HepG2 (cell line): ENCODE data around the gene POLRMT. TPM values are rescaled to one million over a fixed set of nuclear protein-coding genes. Genes with fewer than 3 reads are reported as not detected.

Experiments
- BORCS8-MEF2B ChIP-seq: sonication (generic); formaldehyde crosslinking; IDR thresholded peaks from 2 replicates; pipeline ENCODE4 v1.8.0; 2022; ENCODE audit warnings: mild to moderate bottlenecking, missing genetic modification reagents
- ELF3 ChIP-seq: IDR thresholded peaks from 2 replicates; pipeline ENCODE4 v1.6.1; 2016; ENCODE audit warnings: missing genetic modification reagents, missing compliant biosample characterization
- KDM5B ChIP-seq: sonication (generic); formaldehyde crosslinking; IDR thresholded peaks from 2 replicates; pipeline ENCODE4 v1.4.0; 2020; ENCODE audit warnings: missing genetic modification reagents, mild to moderate bottlenecking, borderline replicate concordance
- MAZ ChIP-seq, 2 experiments: sonication (generic) in 1 of 2; formaldehyde crosslinking in 1 of 2; IDR thresholded peaks; 2 replicates each; pipeline versions ENCODE4 v1.5.0 to v1.6.1; 2012 to 2020; ENCODE audit warnings: low read depth in 2 of 2, mild to moderate bottlenecking in 2 of 2, borderline replicate concordance in 1 of 2, improper control_type of control experiment in 1 of 2, low read length in 1 of 2, missing genetic modification reagents in 1 of 2, moderate library complexity in 1 of 2
- MED8 ChIP-seq: sonication (generic); formaldehyde crosslinking; IDR thresholded peaks from 2 replicates; pipeline ENCODE4 v1.8.1; 2023; ENCODE audit warnings: mild to moderate bottlenecking, missing genetic modification reagents; ENCODE audit not compliant: insufficient replicate concordance
- NR2C2 ChIP-seq: sonication (generic); formaldehyde crosslinking; IDR thresholded peaks from 2 replicates; pipeline ENCODE4 v1.4.0; 2020; ENCODE audit warnings: missing genetic modification reagents, mild to moderate bottlenecking, moderate library complexity, borderline replicate concordance
- RFXAP ChIP-seq: sonication (generic); formaldehyde crosslinking; IDR thresholded peaks from 2 replicates; pipeline ENCODE4 v1.4.0; 2020; ENCODE audit warnings: missing genetic modification reagents, borderline replicate concordance
- ZFP82 ChIP-seq: sonication (generic); formaldehyde crosslinking; IDR thresholded peaks from 2 replicates; pipeline ENCODE4 v1.5.1; 2020; ENCODE audit warnings: mild to moderate bottlenecking, missing genetic modification reagents, borderline replicate concordance
- ZNF431 ChIP-seq: sonication (generic); formaldehyde crosslinking; IDR thresholded peaks from 2 replicates; pipeline ENCODE4 v1.9.0; 2022; ENCODE audit warnings: missing genetic modification reagents, low read depth, mild to moderate bottlenecking, borderline replicate concordance
- ZNF446 ChIP-seq: sonication (generic); formaldehyde crosslinking; IDR thresholded peaks from 2 replicates; pipeline ENCODE4 v1.5.0; 2020; ENCODE audit warnings: mild to moderate bottlenecking, missing genetic modification reagents
- ZNF850 ChIP-seq: sonication (generic); formaldehyde crosslinking; conservative IDR thresholded peaks from 2 replicates; pipeline ENCODE4 v1.9.0; 2021; ENCODE audit warnings: mild to moderate bottlenecking, missing genetic modification reagents
- polyA plus RNA-seq, 8 experiments: library from polyadenylated mRNA; depleted of rRNA in 3 of 8; stranded (reverse) in 7 of 8; unstranded in 1 of 8; fragments of >200 nt; fragmentation: Illumina TruSeq in 4 of 8; extraction: Trizol in 4 of 8; gene quantifications; 2 replicates each; pipeline versions ENCODE4 v1.2.1 to v1.2.3, GENCODE V29; 2011 to 2016; ENCODE audit warnings: low read depth in 4 of 8, missing spikeins in 1 of 8, mixed read lengths in 1 of 8; ENCODE audit not compliant: insufficient read depth in 1 of 8
- total RNA-seq, 5 experiments: library from RNA; depleted of rRNA; stranded (reverse); fragments of >200 nt; fragmentation: Illumina TruSeq; extraction: Trizol; gene quantifications; 2 replicates each; pipeline ENCODE4 v1.2.3, GENCODE V29; 2016; ENCODE audit warnings: low read depth in 1 of 5
- TF ChIP-seq, protein P1 (sequence below): sonication (generic); formaldehyde crosslinking; conservative IDR thresholded peaks from 2 replicates; pipeline ENCODE4 v1.5.0; 2020; ENCODE audit warnings: missing genetic modification reagents
- TF ChIP-seq, protein P2 (sequence below): IDR thresholded peaks from 2 replicates; pipeline ENCODE4 v1.6.1; 2016; ENCODE audit warnings: low read depth, missing genetic modification reagents, missing compliant biosample characterization
- TF ChIP-seq, protein P3 (sequence below): sonication (generic); IDR thresholded peaks from 2 replicates; pipeline ENCODE4 v1.6.1; 2016; ENCODE audit warnings: low read depth, borderline replicate concordance
- TF ChIP-seq, protein P4 (sequence below): sonication (generic); formaldehyde crosslinking; IDR thresholded peaks from 2 replicates; pipeline ENCODE4 v1.4.0; 2020; ENCODE audit warnings: mild to moderate bottlenecking, missing genetic modification reagents

POLRMT gene
- total and polyA plus RNA-seq, 2 of the 13 experiments (the other 11 are each of a cell fraction or from before 2014, with no cell fraction given): 78.0 to 101 TPM

DNA sequence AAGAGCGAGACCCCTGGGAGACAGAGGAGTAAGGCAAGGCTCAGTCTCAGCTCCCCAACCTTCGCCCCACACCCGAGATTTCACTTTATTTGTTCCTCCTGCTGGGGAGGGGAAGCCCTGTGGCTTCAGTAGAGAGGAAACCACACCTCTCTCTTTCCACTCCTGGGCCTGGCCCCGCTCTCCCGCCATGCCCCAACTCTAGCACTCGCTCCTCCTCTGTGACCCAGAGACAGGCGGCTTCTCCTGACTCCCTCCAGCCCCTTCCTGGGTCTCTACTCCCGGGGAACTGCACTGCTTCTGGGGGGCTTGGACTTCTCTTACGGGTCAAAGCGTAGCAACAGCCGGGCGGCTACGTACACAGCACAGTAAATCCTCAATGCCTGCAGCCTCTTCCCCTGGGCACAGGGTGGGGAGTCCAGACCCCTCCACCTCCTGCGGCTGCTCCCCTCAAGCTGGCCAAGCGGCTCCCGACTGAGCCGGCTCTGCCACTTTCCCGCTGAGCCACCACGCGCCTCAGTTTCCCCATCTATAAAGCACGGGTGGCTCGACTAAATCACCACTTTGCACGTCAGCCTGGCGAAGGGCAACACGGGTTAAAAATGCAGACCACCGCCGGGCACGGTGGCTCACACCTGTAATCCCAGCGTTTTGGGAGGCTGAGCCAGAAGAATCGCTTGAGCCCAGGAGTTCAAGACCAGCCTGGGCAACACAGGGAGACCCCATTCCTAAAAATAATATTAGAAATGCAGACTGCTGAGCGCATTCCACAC, 28.3 kb upstream of the POLRMT start (continued):
- TF ChIP-seq KDM5B (CRISPR knock-in tag) (no peak), ZNF850 (CRISPR knock-in tag) (peak; percentile 66), RFXAP (CRISPR knock-in tag) (0 out of 2 replicates have a peak, but pooled peaks have one; percentile 17), ZFP82 (CRISPR knock-in tag) (0 out of 2 replicates have a peak, but pooled peaks have one; percentile 47), MED8 (CRISPR knock-in tag) (no peak), ZNF446 (CRISPR knock-in tag) (0 out of 2 replicates have a peak, but pooled peaks have one; percentile 3), ZNF431 (CRISPR knock-in tag) (0 out of 2 replicates have a peak, but pooled peaks have one; percentile 8), BORCS8-MEF2B (CRISPR knock-in tag) (0 out of 2 replicates have a peak, but pooled peaks have one; percentile 16), MAZ (IDR thresholded peaks at IDR 0.05; ENCODE audit: borderline replicate concordance, low read depth, low read length) (no peak), MAZ (CRISPR knock-in tag; IDR thresholded peaks at IDR 0.05; ENCODE audit: low read depth) (no peak), ELF3 (CRISPR knock-in tag) (no peak), NR2C2 (CRISPR knock-in tag) (no peak)
- TF ChIP-seq, protein P1, sequence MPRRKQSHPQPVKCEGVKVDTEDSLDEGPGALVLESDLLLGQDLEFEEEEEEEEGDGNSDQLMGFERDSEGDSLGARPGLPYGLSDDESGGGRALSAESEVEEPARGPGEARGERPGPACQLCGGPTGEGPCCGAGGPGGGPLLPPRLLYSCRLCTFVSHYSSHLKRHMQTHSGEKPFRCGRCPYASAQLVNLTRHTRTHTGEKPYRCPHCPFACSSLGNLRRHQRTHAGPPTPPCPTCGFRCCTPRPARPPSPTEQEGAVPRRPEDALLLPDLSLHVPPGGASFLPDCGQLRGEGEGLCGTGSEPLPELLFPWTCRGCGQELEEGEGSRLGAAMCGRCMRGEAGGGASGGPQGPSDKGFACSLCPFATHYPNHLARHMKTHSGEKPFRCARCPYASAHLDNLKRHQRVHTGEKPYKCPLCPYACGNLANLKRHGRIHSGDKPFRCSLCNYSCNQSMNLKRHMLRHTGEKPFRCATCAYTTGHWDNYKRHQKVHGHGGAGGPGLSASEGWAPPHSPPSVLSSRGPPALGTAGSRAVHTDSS (CRISPR knock-in tag): no peak
- TF ChIP-seq, protein P2, sequence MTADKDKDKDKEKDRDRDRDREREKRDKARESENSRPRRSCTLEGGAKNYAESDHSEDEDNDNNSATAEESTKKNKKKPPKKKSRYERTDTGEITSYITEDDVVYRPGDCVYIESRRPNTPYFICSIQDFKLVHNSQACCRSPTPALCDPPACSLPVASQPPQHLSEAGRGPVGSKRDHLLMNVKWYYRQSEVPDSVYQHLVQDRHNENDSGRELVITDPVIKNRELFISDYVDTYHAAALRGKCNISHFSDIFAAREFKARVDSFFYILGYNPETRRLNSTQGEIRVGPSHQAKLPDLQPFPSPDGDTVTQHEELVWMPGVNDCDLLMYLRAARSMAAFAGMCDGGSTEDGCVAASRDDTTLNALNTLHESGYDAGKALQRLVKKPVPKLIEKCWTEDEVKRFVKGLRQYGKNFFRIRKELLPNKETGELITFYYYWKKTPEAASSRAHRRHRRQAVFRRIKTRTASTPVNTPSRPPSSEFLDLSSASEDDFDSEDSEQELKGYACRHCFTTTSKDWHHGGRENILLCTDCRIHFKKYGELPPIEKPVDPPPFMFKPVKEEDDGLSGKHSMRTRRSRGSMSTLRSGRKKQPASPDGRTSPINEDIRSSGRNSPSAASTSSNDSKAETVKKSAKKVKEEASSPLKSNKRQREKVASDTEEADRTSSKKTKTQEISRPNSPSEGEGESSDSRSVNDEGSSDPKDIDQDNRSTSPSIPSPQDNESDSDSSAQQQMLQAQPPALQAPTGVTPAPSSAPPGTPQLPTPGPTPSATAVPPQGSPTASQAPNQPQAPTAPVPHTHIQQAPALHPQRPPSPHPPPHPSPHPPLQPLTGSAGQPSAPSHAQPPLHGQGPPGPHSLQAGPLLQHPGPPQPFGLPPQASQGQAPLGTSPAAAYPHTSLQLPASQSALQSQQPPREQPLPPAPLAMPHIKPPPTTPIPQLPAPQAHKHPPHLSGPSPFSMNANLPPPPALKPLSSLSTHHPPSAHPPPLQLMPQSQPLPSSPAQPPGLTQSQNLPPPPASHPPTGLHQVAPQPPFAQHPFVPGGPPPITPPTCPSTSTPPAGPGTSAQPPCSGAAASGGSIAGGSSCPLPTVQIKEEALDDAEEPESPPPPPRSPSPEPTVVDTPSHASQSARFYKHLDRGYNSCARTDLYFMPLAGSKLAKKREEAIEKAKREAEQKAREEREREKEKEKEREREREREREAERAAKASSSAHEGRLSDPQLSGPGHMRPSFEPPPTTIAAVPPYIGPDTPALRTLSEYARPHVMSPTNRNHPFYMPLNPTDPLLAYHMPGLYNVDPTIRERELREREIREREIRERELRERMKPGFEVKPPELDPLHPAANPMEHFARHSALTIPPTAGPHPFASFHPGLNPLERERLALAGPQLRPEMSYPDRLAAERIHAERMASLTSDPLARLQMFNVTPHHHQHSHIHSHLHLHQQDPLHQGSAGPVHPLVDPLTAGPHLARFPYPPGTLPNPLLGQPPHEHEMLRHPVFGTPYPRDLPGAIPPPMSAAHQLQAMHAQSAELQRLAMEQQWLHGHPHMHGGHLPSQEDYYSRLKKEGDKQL (CRISPR knock-in tag): no peak
- TF ChIP-seq, protein P3, sequence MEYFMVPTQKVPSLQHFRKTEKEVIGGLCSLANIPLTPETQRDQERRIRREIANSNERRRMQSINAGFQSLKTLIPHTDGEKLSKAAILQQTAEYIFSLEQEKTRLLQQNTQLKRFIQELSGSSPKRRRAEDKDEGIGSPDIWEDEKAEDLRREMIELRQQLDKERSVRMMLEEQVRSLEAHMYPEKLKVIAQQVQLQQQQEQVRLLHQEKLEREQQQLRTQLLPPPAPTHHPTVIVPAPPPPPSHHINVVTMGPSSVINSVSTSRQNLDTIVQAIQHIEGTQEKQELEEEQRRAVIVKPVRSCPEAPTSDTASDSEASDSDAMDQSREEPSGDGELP: no peak
- TF ChIP-seq, protein P4, sequence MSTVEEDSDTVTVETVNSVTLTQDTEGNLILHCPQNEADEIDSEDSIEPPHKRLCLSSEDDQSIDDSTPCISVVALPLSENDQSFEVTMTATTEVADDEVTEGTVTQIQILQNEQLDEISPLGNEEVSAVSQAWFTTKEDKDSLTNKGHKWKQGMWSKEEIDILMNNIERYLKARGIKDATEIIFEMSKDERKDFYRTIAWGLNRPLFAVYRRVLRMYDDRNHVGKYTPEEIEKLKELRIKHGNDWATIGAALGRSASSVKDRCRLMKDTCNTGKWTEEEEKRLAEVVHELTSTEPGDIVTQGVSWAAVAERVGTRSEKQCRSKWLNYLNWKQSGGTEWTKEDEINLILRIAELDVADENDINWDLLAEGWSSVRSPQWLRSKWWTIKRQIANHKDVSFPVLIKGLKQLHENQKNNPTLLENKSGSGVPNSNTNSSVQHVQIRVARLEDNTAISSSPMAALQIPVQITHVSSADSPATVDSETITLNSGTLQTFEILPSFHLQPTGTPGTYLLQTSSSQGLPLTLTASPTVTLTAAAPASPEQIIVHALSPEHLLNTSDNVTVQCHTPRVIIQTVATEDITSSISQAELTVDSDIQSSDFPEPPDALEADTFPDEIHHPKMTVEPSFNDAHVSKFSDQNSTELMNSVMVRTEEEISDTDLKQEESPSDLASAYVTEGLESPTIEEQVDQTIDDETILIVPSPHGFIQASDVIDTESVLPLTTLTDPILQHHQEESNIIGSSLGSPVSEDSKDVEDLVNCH: no peak
